SU-DHL-6 (cell line): ENCODE data around the gene FAM114A1.

Experiments
- CTCF ChIP-seq: fragments of 200-600 bp; sonication (generic); IDR thresholded peaks from one replicate; pipeline ENCODE4 v1.5.1; 2017; ENCODE audit warnings: antibody characterized with exemption, mild to moderate bottlenecking, low read length, moderate library complexity; ENCODE audit not compliant: insufficient read depth, poor library complexity, severe bottlenecking
- EZH2phosphoT487 ChIP-seq: fragments of 200-600 bp; sonication (generic), shearing (Covaris generic); conservative IDR thresholded peaks from 2 replicates; pipeline ENCODE4 v1.6.1; 2018; ENCODE audit warnings: mild to moderate bottlenecking, antibody characterized with exemption, low read length, moderate library complexity, mixed read lengths

DNA sequence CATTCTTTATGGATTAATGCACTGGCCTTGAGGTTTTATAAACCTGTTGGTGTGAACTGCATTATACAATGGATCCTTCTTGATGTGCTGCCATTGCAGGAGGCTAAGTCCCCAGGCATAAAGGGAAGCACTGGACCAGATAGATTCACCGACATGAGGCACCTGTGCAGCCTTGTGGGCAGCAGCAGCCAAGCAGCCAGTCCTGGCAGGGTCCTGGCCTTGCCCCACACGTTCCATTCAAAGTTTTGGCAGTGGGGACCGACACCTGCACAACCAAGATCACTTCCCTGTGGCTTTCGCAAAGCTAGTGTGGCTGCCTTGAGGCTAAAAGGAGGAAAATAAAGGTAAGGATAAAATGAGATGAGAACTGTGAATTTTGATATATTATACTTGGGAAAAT is 111.5 kb downstream of the FAM114A1 start:
- TF ChIP-seq CTCF = no peak
- TF ChIP-seq EZH2phosphoT487 = no peak
